Gastroesophageal sphincter (tissue), 4 donors: Measurements from ENCODE around the gene MYL6. TPM values are rescaled to one million over a fixed set of nuclear protein-coding genes. Genes with fewer than 3 reads are reported as not detected.

Experiments used
- ATAC-seq: fragments of 150-250 bp; one replicate; pipeline ENCODE4 v1.9.1; 2016; ENCODE audit warnings: mild to moderate bottlenecking, moderate library complexity
- H3K27ac ChIP-seq, 4 donors: fragments of 200-600 bp; sonication (generic) in 3 of 4; 1 replicate in 3 of 4; 2 replicates in 1 of 4; pipeline ENCODE4 v1.5.1; 2016 to 2019
- H3K27me3 ChIP-seq: fragments of 200-600 bp; sonication (generic); one replicate; pipeline ENCODE4 v1.5.1; 2019
- H3K36me3 ChIP-seq, 2 donors: fragments of 200-600 bp; sonication (generic); one replicate each; pipeline ENCODE4 v1.5.1; 2019; ENCODE audit warnings: control low read depth in 1 of 2
- H3K4me1 ChIP-seq, 3 donors: fragments of 200-600 bp; sonication (generic); 1 replicate in 2 of 3; 2 replicates in 1 of 3; pipeline ENCODE4 v1.5.1; 2016 to 2019; ENCODE audit warnings: control low read depth in 2 of 3
- H3K4me3 ChIP-seq, 2 donors: fragments of 200-600 bp; sonication (generic); one replicate each; pipeline ENCODE4 v1.5.1; 2019; ENCODE audit warnings: mild to moderate bottlenecking in 1 of 2, moderate library complexity in 1 of 2
- H3K9me3 ChIP-seq, 3 donors: fragments of 200-600 bp; sonication (generic); one replicate each; pipeline ENCODE4 v1.5.1; 2017 to 2019; ENCODE audit warnings: control low read depth in 2 of 3
- EP300 ChIP-seq: sonication (generic); formaldehyde crosslinking; IDR thresholded peaks from one replicate; pipeline ENCODE4 v1.6.1; 2017; ENCODE audit warnings: antibody characterized with exemption, mild to moderate bottlenecking
- POLR2A ChIP-seq, 2 donors: fragments of 450-650 bp; IDR thresholded peaks; one replicate each; pipeline ENCODE4 v1.6.1; 2017; ENCODE audit warnings: antibody characterized with exemption in 2 of 2, mild to moderate bottlenecking in 2 of 2, moderate library complexity in 1 of 2
- POLR2AphosphoS5 ChIP-seq: sonication (generic); formaldehyde crosslinking; IDR thresholded peaks from one replicate; pipeline ENCODE4 v1.6.1; 2017; ENCODE audit warnings: antibody characterized with exemption
- WGBS, 2 donors: methylation state at CpG; one replicate each; pipeline ENCODE4 v1.1.5; 2018; ENCODE audit warnings: low coverage in 1 of 2; 5-methylcytosine and 5-hydroxymethylcytosine counted together
- total RNA-seq, 4 donors: library from RNA; depleted of rRNA; stranded (reverse); fragments of >200 nt; gene quantifications; one replicate each; pipeline ENCODE4 v1.1.0, GENCODE V29; 2016
- TF ChIP-seq, protein P1 (sequence below), 4 experiments: fragments of 200-600 bp in 2 of 4; fragments of 450-650 bp in 2 of 4; sonication (generic) in 1 of 4; IDR thresholded peaks; one replicate each; pipeline ENCODE4 v1.5.1; 2017 to 2019; ENCODE audit warnings: antibody characterized with exemption in 4 of 4, mild to moderate bottlenecking in 2 of 4, moderate library complexity in 2 of 4

The MYL6 gene
- total RNA-seq, 4 donors from 2014 or later: 5,300 to 6,545 (median 5,874) TPM

GRCh38 chr12:56137853-56138571, 20.1 kb upstream of the MYL6 start:
- TF ChIP-seq POLR2AphosphoS5: no peak
- TF ChIP-seq EP300: no peak
- TF ChIP-seq, protein P1, sequence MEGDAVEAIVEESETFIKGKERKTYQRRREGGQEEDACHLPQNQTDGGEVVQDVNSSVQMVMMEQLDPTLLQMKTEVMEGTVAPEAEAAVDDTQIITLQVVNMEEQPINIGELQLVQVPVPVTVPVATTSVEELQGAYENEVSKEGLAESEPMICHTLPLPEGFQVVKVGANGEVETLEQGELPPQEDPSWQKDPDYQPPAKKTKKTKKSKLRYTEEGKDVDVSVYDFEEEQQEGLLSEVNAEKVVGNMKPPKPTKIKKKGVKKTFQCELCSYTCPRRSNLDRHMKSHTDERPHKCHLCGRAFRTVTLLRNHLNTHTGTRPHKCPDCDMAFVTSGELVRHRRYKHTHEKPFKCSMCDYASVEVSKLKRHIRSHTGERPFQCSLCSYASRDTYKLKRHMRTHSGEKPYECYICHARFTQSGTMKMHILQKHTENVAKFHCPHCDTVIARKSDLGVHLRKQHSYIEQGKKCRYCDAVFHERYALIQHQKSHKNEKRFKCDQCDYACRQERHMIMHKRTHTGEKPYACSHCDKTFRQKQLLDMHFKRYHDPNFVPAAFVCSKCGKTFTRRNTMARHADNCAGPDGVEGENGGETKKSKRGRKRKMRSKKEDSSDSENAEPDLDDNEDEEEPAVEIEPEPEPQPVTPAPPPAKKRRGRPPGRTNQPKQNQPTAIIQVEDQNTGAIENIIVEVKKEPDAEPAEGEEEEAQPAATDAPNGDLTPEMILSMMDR (IDR thresholded peaks at IDR 0.05): no peak
- TF ChIP-seq POLR2A (IDR thresholded peaks at IDR 0.05): no peak
- Histone ChIP-seq H3K27me3 (no peaks in the 10 kb centered on the region), H3K36me3 (peaks cover 3 to 100% of the 10 kb centered on the region in 2 donors), H3K4me1 (peaks cover 0 to 10% (median 0%) of the 10 kb centered on the region in 3 donors), H3K4me3 (no peak overlapping the region), H3K27ac (no peak overlapping the region), H3K9me3 (no peaks in the 10 kb centered on the region)
- WGBS, 2 donors: 88% methylated on average over 10 of the region's 14 CpGs; no CpG with 5 or more reads in 1 of the 2 donors
- no peak for ATAC-seq

DNA sequence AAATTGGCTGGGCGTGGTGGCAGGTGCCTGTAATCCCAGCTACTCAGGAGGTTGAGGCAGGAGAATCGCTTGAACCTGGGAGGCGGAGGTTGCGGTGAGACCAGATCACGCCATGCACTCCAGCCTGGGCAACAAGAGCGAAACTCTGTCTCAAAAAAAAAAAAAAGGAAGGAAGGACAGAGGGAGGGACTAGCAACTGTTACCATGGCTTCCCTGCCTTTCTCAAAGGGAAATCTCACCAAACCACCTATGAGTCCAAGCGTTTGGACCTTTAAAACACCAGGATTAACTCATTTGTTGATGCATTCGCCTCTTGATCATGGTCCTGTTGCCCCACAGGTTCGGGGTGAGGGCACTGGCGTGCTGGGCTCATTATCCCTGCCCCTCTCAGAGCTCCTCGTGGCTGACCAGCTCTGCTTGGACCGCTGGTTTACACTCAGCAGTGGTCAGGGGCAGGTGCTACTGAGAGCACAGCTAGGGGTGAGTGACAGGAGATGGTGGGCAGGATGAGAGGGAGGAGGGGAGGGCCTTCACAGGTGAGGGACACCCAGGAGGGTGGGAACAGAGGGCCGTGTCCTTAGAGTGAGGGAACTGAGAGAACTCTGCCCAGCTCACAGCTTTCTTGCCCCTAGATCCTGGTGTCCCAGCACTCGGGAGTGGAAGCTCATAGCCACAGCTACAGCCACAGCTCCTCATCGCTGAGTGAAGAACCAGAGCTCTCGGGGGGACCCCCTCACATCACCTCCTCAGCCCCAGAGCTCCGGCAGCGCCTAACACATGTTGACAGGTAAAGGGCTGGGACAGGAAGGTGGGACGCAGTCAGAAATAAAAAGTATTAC, 16.0 kb upstream of the MYL6 start:
- 81 to 90% methylated on average over 7 to 9 of the region's 19 CpGs for WGBS, 2 donors
- Histone ChIP-seq H3K4me1 (peaks cover 0 to 45% (median 0%) of the 10 kb centered on the region in 3 donors), H3K27ac (peak overlapping the region in 1 of 4 donors; percentile 54), H3K36me3 (peaks cover 3 to 84% of the 10 kb centered on the region in 2 donors), H3K27me3 (no peaks in the 10 kb centered on the region), H3K9me3 (no peaks in the 10 kb centered on the region), H3K4me3 (no peak overlapping the region)
- no peak for ATAC-seq
- TF ChIP-seq POLR2A (IDR thresholded peaks at IDR 0.05) (no peak), EP300 (no peak), POLR2AphosphoS5 (no peak)
- TF ChIP-seq, protein P1 (IDR thresholded peaks at IDR 0.05): no peak

DNA sequence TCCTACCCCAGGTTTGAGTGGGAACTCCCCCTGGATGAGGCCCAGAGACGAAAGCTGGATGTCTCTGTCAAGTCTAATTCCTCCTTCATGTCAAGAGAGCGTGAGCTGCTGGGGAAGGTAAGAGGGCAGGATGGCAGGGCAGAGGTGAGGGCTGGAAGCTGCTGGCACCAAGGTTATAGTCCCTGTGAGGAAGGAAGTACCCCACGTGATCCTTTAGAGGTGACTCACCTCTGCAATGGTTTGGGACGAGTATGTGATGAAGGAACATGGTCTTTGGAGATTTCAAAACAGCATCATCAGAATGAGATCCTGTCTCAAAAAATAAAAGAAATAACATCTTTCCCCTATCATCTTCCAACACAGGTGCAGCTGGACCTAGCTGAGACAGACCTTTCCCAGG, 14.9 kb upstream of the MYL6 start:
- TF ChIP-seq, protein P1 (IDR thresholded peaks at IDR 0.05): no peak
- TF ChIP-seq POLR2AphosphoS5: no peak
- no peak for TF ChIP-seq EP300
- TF ChIP-seq POLR2A (IDR thresholded peaks at IDR 0.05): no peak
- Histone ChIP-seq H3K27ac (peak overlapping the region in 3 of 4 donors; percentile 42 to 57 (median 54)), H3K36me3 (peaks cover 3 to 73% of the 10 kb centered on the region in 2 donors), H3K27me3 (no peaks in the 10 kb centered on the region), H3K4me1 (peaks cover 0 to 49% (median 0%) of the 10 kb centered on the region in 3 donors), H3K9me3 (no peaks in the 10 kb centered on the region), H3K4me3 (no peak overlapping the region)
- ATAC-seq: no peak
- WGBS, 2 donors: 64% methylated on average over 3 of the region's 4 CpGs; no CpG with 5 or more reads in 1 of the 2 donors

DNA sequence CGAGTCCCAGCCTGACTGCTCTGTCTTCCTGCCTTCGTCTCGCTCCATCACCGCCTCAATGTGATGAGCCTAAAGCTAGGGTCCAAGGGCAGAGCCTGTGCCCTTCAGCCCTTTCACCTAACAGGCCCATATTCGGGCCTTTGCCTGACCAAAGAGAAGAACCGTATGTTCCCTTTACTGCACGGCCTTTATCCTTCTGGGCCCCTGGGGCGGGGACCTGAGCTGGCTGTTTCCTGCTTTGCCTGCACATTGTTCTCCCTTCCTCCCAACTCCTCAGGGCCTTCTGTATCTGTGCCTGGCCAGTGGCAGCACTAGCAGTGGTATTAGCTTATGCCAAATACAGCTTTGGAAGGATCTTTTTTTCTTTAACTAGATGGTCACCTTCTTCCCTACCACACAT, 14.3 kb upstream of the MYL6 start:
- peaks cover 3 to 67% of the 10 kb centered on the region in 2 donors for H3K36me3 ChIP-seq
- H3K9me3 ChIP-seq: no peaks in the 10 kb centered on the region
- H3K27ac ChIP-seq: peak overlapping the region in 3 of 4 donors; percentile 42 to 57 (median 54)

More for the DNA sequence above, 14.3 kb upstream of the MYL6 start:
- Histone ChIP-seq H3K27me3 (no peaks in the 10 kb centered on the region), H3K4me1 (peaks cover 0 to 49% (median 0%) of the 10 kb centered on the region in 3 donors), H3K4me3 (no peak overlapping the region)
- ATAC-seq: peak; percentile 39
- TF ChIP-seq POLR2AphosphoS5: no peak
- TF ChIP-seq EP300: no peak
- TF ChIP-seq POLR2A (IDR thresholded peaks at IDR 0.05): no peak
- TF ChIP-seq, protein P1 (IDR thresholded peaks at IDR 0.05): no peak
- 63 to 77% methylated on average over 7 to 8 of the region's 8 CpGs for WGBS, 2 donors
